Osteoblast (primary cell): ENCODE measurements around the gene GUF1. TPM values are rescaled to one million over a fixed set of nuclear protein-coding genes. Genes with fewer than 3 reads are reported as not detected.

Experiments used
- DNase-seq: peaks from one replicate; pipeline ENCODE4 v3.0.0; 2011; ENCODE audit warnings: low spot score, mixed read lengths; ENCODE audit not compliant: insufficient read length; ENCODE audit errors: missing footprints
- H2AFZ ChIP-seq: 2 replicates; pipeline ENCODE4 v1.6.0; 2011; ENCODE audit warnings: mild to moderate bottlenecking, low read length
- H3K27ac ChIP-seq: 2 replicates; pipeline ENCODE4 v1.5.1; 2011; ENCODE audit warnings: mild to moderate bottlenecking, low read depth, low read length, moderate library complexity
- H3K27me3 ChIP-seq: 2 replicates; pipeline ENCODE4 v1.6.0; 2012; ENCODE audit warnings: mild to moderate bottlenecking, control low read depth, inconsistent platforms, low read length, moderate library complexity; ENCODE audit not compliant: insufficient read depth
- H3K36me3 ChIP-seq: 2 replicates; pipeline ENCODE4 v1.5.1; 2011; ENCODE audit warnings: mild to moderate bottlenecking, low read length, control low read depth, moderate library complexity; ENCODE audit not compliant: insufficient read depth
- H3K4me1 ChIP-seq: 2 replicates; pipeline ENCODE4 v1.5.1; 2011; ENCODE audit warnings: mild to moderate bottlenecking, low read length, control low read depth, moderate library complexity; ENCODE audit not compliant: insufficient read depth
- H3K4me2 ChIP-seq: 2 replicates; pipeline ENCODE4 v1.6.0; 2011; ENCODE audit warnings: mild to moderate bottlenecking, low read length; ENCODE audit not compliant: insufficient read depth
- H3K4me3 ChIP-seq: fragments of 200-600 bp; sonication (generic); 3 replicates; pipeline ENCODE4 v1.5.1; 2012; ENCODE audit warnings: mild to moderate bottlenecking, low read length, inconsistent platforms; ENCODE audit not compliant: insufficient read depth
- H3K79me2 ChIP-seq: 2 replicates; pipeline ENCODE4 v1.6.0; 2012; ENCODE audit warnings: mild to moderate bottlenecking, low read length, control low read depth, inconsistent platforms; ENCODE audit not compliant: insufficient read depth
- H3K9me3 ChIP-seq: 2 replicates; pipeline ENCODE4 v1.5.1; 2011; ENCODE audit warnings: low read depth, low read length, control low read depth
- H4K20me1 ChIP-seq: 2 replicates; pipeline ENCODE4 v1.6.0; 2012; ENCODE audit warnings: mild to moderate bottlenecking, low read length, control low read depth; ENCODE audit not compliant: insufficient read depth
- total RNA-seq: library from RNA; depleted of rRNA; stranded (reverse); fragments of >200 nt; gene quantifications from 2 replicates; pipeline ENCODE4 v1.2.3, GENCODE V29; 2012
- TF ChIP-seq, protein P1 (sequence below): IDR thresholded peaks from 2 replicates; pipeline ENCODE4 v1.5.1; 2011; ENCODE audit warnings: mild to moderate bottlenecking, low read depth, low read length, moderate library complexity; ENCODE audit errors: extremely low read depth

The GUF1 gene
- total RNA-seq, 1 donor, result 18.5 TPM

DNA sequence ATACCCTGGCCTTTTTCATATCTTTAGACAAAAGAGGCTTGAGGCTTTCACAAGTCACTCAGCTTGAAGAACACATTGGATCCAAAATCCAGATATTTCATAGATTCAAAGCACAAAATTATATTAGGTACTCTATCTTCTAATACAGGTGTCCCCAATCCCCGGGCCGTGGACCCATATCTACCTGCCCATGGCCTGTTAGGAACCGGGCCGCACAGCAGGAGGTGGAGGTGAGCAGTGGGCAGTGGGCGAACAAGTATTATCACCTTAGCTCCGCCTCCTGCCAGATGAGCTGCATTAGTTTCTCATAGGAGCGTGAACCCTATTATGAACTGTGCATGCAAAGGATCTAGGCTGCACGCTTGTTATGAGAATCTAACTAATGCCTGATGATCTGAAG, 45.5 kb upstream of the GUF1 start:
- H3K4me2 ChIP-seq, result no peak overlapping the region
- H3K9me3 ChIP-seq, result no peaks in the 10 kb centered on the region
- no peaks in the 10 kb centered on the region for H3K36me3 ChIP-seq
- TF ChIP-seq, protein P1, sequence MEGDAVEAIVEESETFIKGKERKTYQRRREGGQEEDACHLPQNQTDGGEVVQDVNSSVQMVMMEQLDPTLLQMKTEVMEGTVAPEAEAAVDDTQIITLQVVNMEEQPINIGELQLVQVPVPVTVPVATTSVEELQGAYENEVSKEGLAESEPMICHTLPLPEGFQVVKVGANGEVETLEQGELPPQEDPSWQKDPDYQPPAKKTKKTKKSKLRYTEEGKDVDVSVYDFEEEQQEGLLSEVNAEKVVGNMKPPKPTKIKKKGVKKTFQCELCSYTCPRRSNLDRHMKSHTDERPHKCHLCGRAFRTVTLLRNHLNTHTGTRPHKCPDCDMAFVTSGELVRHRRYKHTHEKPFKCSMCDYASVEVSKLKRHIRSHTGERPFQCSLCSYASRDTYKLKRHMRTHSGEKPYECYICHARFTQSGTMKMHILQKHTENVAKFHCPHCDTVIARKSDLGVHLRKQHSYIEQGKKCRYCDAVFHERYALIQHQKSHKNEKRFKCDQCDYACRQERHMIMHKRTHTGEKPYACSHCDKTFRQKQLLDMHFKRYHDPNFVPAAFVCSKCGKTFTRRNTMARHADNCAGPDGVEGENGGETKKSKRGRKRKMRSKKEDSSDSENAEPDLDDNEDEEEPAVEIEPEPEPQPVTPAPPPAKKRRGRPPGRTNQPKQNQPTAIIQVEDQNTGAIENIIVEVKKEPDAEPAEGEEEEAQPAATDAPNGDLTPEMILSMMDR, result no peak
- no peaks in the 10 kb centered on the region for H3K79me2 ChIP-seq
- DNase-seq, result no peak
- H3K4me1 ChIP-seq, result no peaks in the 10 kb centered on the region
- no peaks in the 10 kb centered on the region for H3K27me3 ChIP-seq
- no peak overlapping the region for H3K4me3 ChIP-seq
- H4K20me1 ChIP-seq, result no peaks in the 10 kb centered on the region
- H2AFZ ChIP-seq, result no peak overlapping the region
- H3K27ac ChIP-seq, result no peak overlapping the region

GRCh38 chr4:44638091-44638490, 40.1 kb upstream of the GUF1 start:
- Histone ChIP-seq H4K20me1 (no peaks in the 10 kb centered on the region), H2AFZ (no peak overlapping the region), H3K27me3 (no peaks in the 10 kb centered on the region), H3K79me2 (no peaks in the 10 kb centered on the region), H3K36me3 (no peaks in the 10 kb centered on the region), H3K4me3 (no peak overlapping the region), H3K4me2 (no peak overlapping the region), H3K9me3 (no peaks in the 10 kb centered on the region), H3K27ac (no peak overlapping the region), H3K4me1 (no peaks in the 10 kb centered on the region)
- TF ChIP-seq, protein P1, result no peak
- no peak for DNase-seq

GRCh38 chr4:44646151-44646550, 32.1 kb upstream of the GUF1 start:
- Histone ChIP-seq H3K4me1 (no peaks in the 10 kb centered on the region), H4K20me1 (no peaks in the 10 kb centered on the region), H3K9me3 (no peaks in the 10 kb centered on the region), H3K36me3 (no peaks in the 10 kb centered on the region), H3K4me3 (no peak overlapping the region), H3K27ac (no peak overlapping the region), H2AFZ (no peak overlapping the region), H3K27me3 (no peaks in the 10 kb centered on the region), H3K79me2 (no peaks in the 10 kb centered on the region), H3K4me2 (no peak overlapping the region)
- DNase-seq, result no peak
- TF ChIP-seq, protein P1, result no peak

DNA sequence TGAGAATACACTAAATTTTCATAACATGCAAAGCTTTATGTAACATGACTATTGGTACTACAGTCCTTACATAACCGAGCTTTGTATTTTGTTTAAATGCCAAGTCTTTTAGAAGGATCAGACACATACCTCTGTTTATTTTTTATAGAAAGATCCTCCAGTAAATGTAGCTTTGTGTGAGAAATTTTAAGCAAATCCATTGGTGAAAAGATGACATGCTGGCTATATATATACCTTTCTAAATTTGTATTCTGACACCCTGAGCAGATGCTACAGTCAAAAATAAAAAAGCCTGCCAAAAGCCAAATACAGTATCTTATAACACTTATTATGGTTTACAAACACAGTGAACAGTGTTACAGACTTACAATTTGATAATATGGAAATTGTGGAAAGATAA, 26.8 kb upstream of the GUF1 start, which contains the start of gene YIPF7:
Gene YIPF7 (minus strand): TSS at position 201 of the 400 bp plus-strand sequence. CDS start 1,525 bp downstream, outside the sequence.
- Histone ChIP-seq H3K27me3 (no peaks in the 10 kb centered on the region), H3K4me2 (no peak within 1 kb of the TSS), H3K27ac (no peak within 1 kb of the TSS), H2AFZ (no peak within 1 kb of the TSS), H3K36me3 (no peaks in the 10 kb centered on the region), H3K4me3 (no peak within 1 kb of the TSS), H3K4me1 (no peaks in the 10 kb centered on the region), H3K9me3 (no peaks in the 10 kb centered on the region), H4K20me1 (no peaks in the 10 kb centered on the region), H3K79me2 (no peaks in the 10 kb centered on the region)
- DNase-seq, result no peak
- TF ChIP-seq, protein P1, result no peak
